Measurements from ENCODE around the gene TNS3. TPM values are rescaled to one million over a fixed set of nuclear protein-coding genes. Genes with fewer than 3 reads are reported as not detected.
A peak's percentile ranks its signal among the peaks of the same experiment; 100 is the strongest.

Gene TNS3
- total RNA-seq, 2 donors from 2014 or later = 64.8 to 69.3 TPM

DNA sequence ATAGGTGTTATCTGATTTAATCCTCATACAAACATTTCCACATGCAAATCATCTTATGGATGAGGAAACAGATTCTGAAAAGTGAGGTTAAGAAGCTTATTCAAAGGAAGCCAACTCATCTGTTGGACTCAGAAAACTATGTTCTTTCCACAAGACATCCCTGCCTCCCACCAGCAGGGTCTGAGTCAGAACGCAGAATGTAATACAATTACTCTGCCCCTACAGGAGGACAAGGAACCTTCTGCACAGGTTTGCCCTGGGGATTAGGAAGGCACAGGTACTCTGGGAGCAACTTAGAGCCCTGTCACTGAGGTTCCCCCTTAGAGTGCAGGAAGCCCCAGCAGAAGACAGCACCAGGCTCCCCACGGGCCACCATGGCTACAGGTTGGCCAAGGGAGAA lies 255.7 kb downstream of the TNS3 start:
- intact Hi-C loops (cut with DNase I) = no loop called here
- no peak for DNase-seq (ENCODE audit: low spot score)

DNA sequence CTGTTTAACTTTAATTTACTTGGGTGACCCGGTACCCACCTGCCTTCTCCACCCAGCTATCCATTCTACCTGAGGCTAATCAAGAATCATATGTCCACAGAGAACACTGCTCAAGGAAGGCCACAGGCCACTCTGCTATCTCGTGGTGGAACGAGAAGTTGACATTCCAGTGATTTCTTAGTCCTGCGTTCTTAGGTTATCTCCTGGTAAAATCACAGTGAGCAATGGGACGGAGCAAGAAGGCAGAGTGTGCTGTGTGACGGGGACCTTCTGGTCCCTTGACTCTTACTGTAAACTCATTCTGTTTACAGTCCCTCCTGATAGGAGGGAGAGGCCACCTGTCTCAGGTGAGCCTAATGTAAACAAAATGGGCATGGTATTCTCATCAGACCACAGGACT lies 256.6 kb downstream of the TNS3 start:
- intact Hi-C loops (cut with DNase I) = no loop called here

DNA sequence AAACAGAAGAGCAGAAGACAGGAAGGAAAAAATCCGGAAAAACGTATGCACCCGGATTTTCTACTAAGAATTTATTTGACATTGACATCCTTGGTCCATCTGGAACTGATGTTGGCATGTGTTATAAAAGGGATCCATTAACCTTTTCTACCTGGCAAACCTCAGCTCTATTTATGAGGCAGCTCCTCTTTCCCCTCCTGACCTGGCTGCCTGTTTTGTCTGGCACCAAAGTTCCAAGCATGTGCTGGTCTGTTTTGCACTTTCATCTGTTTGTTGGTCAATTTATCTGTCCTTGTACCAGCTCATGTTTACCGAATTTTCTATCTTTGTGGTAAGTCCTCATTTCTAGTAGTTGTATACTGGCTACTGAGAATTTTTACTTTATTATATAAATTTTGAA lies 258.0 kb downstream of the TNS3 start:
- intact Hi-C loops (cut with DNase I) = no loop called here
- DNase-seq (ENCODE audit: low spot score) = no peak

More for the DNA sequence above, 256.6 kb downstream of the TNS3 start:
- no peak for DNase-seq (ENCODE audit: low spot score)

GRCh38 chr7:47322731-47323130 lies 259.2 kb downstream of the TNS3 start:
- no peak for DNase-seq (ENCODE audit: low spot score)
- intact Hi-C loops (cut with DNase I) = no loop called here

DNA sequence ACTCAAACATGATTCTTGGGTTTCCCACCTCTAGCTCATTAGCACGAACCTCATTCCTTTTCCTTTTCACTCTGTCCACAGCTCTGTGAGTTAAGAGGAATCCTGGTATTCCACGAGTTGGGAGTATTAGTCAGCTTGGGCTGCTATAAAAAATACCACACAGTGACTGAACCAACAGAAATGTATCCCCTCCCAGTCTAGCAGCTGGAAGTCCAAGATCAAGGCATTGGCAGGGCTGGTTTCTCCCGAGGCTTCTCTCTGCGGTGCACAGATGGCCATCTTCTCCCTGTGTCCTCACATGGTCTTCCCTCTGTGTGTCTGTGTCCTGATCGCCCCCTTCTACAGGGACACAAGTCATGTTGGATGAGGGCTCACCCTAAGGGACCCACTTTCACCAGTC lies 261.6 kb downstream of the TNS3 start:
- intact Hi-C loops (cut with DNase I) = no loop called here
- DNase-seq (ENCODE audit: low spot score) = no peak

DNA sequence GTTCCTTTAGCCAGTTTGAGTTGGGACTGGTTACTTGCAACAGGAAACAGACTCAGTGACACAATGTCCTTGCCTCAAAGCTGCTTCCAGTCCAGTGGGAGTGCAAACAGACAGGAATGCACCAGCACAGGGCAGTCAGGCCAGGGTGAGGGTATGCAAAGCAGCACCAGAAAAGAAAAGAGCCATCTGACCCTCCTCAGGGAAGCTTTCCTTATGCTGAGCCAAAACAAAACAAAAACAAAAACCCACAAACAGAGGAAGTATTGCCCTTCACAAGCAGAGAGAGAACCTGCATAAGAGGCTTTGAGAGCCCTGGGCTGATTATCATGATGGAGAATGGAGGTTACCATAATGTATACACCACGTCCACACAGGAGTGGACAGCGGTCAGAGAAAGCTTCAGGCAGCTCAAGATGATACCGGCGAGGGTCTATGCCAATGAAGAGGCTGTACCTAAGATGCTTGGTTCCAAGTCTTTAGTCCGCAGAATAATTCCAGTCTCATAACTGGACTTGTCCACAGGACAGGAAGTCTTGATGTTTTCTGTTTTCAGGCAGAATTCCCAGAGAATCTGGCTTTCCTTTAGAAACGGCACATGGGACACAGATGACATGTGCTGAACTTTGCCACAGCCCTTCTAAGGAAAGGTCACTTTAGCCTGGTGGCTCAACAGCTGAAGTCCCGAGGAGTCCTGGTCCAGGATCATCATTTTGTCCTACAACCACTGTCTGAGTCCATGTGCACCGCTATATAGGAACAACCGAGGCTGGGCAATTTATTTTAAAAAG lies 263.3 kb downstream of the TNS3 start:
- intact Hi-C loops (cut with DNase I) = no loop called here
- no peak for DNase-seq (ENCODE audit: low spot score)

GRCh38 chr7:47317487-47317886 lies 264.4 kb downstream of the TNS3 start:
- intact Hi-C loops (cut with DNase I) = no loop called here
- no peak for DNase-seq (ENCODE audit: low spot score)

GRCh38 chr7:47314728-47315607 lies 266.9 kb downstream of the TNS3 start:
- DNase-seq (ENCODE audit: low spot score) = peak; percentile 86

DNA sequence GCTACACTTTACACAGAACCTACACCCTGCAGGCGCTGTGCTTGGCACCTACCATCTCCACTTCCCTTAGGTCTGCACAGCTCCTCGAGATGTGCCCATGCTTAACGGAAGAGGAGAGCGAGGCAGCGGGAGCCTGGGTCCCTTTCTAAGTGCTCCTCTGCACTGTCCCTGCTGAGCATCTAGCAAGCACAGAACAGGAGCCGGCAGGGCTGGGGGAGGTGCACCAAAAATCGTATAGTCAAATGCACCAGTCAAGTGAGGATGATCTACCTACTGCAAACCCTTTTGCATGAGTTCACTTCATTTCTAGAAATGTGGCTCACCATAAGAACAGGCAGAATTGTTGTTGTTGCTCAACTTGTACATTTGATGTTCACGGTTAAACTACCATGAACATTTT lies 267.7 kb downstream of the TNS3 start:
- intact Hi-C loops (cut with DNase I) = no loop called here
- DNase-seq (ENCODE audit: low spot score) = no peak

More at GRCh38 chr7:47314728-47315607, 266.9 kb downstream of the TNS3 start:
- intact Hi-C loops (cut with DNase I) = no loop called here

DNA sequence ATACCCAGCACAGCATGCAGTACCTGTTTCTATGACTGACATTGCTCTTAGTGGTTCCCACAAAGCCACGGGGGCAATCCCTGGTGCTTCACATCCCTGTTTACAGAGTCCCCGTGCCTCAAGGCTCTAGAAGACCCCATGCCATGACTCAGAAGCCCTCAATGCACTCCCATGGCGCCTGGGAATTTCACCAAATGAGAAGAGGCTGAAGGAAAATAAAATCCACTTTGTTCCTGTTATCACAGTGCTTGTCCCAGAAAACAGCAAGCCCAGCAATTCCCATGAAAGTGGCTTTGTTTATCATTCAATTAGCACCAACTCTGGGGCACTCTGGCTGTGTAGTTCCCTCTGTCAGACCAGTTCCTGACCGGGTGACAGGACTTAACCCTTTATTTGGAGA lies 268.3 kb downstream of the TNS3 start:
- no peak for DNase-seq (ENCODE audit: low spot score)
- intact Hi-C loops (cut with DNase I) = no loop called here

GRCh38 chr7:47311891-47312290 lies 270.0 kb downstream of the TNS3 start:
- intact Hi-C loops (cut with DNase I) = no loop called here
- no peak for DNase-seq (ENCODE audit: low spot score)

GRCh38 chr7:47310020-47310419 lies 271.9 kb downstream of the TNS3 start:
- intact Hi-C loops (cut with DNase I) = no loop called here
- no peak for DNase-seq (ENCODE audit: low spot score)

GRCh38 chr7:47308808-47309207 lies 273.1 kb downstream of the TNS3 start:
- no peak for DNase-seq (ENCODE audit: low spot score)
- intact Hi-C loops (cut with DNase I) = no loop called here

DNA sequence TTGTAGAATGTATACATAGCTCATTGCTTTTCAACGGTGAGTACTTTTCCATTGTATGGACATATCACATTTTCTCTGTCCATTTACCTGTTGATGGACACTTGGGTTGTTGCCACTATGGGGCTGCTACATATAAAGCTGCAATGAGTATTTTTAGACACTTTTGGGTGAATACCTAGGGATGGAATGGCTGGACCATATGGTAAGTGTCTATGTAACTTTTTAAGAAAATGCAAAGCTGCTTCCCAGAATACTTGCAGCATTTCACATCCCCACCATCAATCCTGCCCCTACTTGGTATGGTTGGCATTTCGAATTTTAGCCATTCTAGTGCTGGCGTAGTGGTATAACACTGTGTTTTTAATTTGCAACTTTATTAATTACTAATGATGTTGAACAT lies 274.6 kb downstream of the TNS3 start:
- DNase-seq (ENCODE audit: low spot score) = no peak
- intact Hi-C loops (cut with DNase I) = no loop called here

- intact Hi-C loops (cut with DNase I) = no loop called here
- no peak for DNase-seq (ENCODE audit: low spot score)
Observed at GRCh38 chr7:47304727-47305719, 276.9 kb downstream of the TNS3 start.

DNA sequence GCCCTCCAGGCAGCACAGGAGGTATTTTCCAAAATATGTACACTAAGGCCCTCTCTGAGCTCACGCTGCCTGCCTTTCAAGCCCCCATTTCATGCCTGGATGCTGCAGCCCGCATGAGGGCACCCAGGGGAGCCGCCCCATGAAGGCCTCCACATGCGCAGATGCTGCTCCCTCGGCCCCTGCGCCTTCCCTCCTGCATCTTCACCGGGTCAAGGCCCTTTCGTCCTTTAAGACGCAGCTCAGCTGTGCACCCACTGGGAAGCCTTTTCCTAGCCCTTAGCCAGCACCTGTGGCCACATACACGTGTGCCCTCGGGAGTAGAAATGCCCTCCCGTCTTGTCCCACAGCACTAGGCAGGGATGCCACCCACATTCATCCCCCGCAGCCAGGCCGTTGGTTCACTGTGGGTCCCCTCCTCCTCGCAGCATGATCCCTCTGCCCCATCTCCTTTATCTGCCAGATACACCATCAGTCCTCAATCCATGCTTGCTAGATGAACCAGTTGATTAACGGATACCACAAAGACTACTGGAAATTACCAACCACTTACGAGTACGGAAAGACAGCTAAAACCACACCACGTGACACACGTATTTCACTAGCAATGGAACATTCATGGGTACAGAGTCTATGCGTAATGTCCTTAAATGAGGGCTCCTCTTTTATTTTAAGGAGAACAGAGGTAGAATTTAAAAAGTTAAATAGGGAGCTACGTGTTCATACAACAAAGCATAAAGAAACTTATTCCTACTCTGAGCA lies 278.0 kb downstream of the TNS3 start:
- no peak for DNase-seq (ENCODE audit: low spot score)
- intact Hi-C loops (cut with DNase I) = no loop called here

DNA sequence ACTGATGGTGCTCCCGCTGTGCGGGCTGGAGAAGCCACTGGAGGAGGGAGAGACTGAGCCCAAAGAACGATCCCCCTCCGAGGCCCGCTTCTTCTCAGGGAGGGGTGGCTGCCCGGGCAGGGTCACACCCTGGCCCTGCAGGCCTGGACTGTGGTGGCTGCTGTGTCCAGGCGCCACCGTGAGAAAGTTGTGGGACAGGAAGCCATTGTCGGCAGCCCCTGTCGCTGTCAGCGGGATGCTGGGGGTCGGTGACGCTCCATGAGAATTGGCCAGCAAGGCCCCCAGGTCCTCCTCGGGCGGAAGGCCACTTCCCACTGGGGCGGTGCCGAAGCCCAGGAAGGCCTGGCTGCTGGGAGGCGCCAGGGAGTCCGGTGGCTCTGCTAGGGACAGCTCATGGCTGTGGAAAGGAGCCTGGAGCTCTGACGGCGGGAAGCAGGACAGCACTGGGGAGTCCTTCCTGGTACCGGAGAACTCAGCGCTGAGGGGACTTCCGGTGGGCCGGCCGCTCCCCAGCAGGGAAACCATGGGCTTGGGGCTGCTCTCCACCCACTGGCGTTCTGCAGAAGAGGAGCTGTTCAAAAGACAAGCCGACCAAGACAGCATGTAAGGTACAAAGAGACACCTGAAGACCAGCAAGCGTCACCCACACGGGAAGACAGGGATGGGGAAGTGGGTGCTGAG lies 278.8 kb downstream of the TNS3 start:
- intact Hi-C loops (cut with DNase I) = no loop called here
- no peak for DNase-seq (ENCODE audit: low spot score)

DNA sequence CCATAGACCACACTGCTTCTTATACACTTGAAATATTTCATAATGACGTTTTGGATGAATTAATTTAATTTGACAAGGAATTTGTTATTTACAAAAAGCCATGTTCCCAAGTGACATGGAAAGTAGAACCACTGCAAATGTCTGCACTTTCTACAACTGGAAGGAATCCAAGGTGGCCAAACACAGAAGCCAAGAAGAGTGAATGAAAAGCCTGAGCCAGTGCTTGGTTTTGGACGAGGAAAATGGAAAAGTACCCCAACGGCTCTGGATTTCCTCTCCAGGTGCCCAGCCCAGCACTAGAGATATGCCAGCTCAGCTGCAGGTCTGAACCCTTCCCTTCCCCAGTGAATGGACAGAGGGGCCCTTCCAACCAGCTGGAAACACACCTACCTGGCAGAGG lies 279.4 kb downstream of the TNS3 start:
- no peak for DNase-seq (ENCODE audit: low spot score)
- intact Hi-C loops (cut with DNase I) = no loop called here
